ENCODE data around the gene CDKN1C. TPM values are rescaled to one million over a fixed set of nuclear protein-coding genes. Genes with fewer than 3 reads are reported as not detected.

The CDKN1C gene
- total and polyA plus RNA-seq, 2 experiments from 2014 or later = 470 to 526 TPM

DNA sequence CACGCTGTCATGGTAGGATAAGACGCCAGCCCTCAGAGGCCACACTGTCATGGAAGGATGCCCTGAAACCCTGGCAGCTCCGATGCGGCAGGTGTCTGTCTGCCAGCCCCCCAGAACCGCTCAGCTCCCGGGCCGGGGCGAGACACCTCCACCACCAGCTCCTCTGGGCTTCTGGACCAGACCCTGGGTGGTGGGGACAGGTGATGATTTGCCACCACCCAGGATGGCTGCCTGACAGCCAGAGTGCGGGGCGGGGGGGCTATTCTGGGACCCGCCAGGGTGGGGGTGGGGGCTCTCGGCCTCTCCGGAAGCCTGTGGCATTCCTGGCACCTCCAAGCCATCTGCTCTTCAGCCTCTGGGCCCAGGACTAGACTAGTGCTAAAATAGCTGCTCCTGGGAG lies 34.3 kb upstream of the CDKN1C start:
- WGBS (ENCODE audit: low lambda C conversion rate, missing lambda C conversion rate) = 95% methylated on average over 13 of the region's 13 CpGs
- Histone ChIP-seq H3K4me2 (no peak overlapping the region), H3K4me1 (ENCODE audit: insufficient read depth) (no peaks in the 10 kb centered on the region), H2AFZ (no peak overlapping the region), H3K36me3 (replicated peaks; ENCODE audit: insufficient read depth, low read depth) (no peaks in the 10 kb centered on the region), H3K27me3 (no peaks in the 10 kb centered on the region), H3K9me2 (replicated peaks; ENCODE audit: insufficient read depth) (no peaks in the 10 kb centered on the region), H3K79me2 (no peaks in the 10 kb centered on the region), H4K20me1 (ENCODE audit: insufficient read depth, poor library complexity, severe bottlenecking) (no peaks in the 10 kb centered on the region), H3K27ac (no peak overlapping the region), H3K4me3 (no peak overlapping the region), H3K9me3 (ENCODE audit: low read depth) (no peaks in the 10 kb centered on the region)
- TF ChIP-seq CTCF (IDR thresholded peaks at IDR 0.05; ENCODE audit: poor library complexity) (no peak), EZH2phosphoT487 (IDR thresholded peaks at IDR 0.05; ENCODE audit: low read depth, severe bottlenecking, unreplicated experiment) (no peak), EZH2 (IDR thresholded peaks at IDR 0.05; ENCODE audit: borderline replicate concordance) (no peak)
- DNase-seq (ENCODE audit: low spot score) = no peak

- Histone ChIP-seq H3K4me1 (ENCODE audit: insufficient read depth) (no peaks in the 10 kb centered on the region), H3K9me3 (ENCODE audit: low read depth) (no peaks in the 10 kb centered on the region), H3K79me2 (no peaks in the 10 kb centered on the region), H3K27me3 (no peaks in the 10 kb centered on the region), H3K4me2 (no peak overlapping the region), H3K36me3 (replicated peaks; ENCODE audit: insufficient read depth, low read depth) (no peaks in the 10 kb centered on the region), H4K20me1 (ENCODE audit: insufficient read depth, poor library complexity, severe bottlenecking) (no peaks in the 10 kb centered on the region), H3K4me3 (no peak overlapping the region), H3K27ac (no peak overlapping the region), H3K9me2 (replicated peaks; ENCODE audit: insufficient read depth) (no peaks in the 10 kb centered on the region), H2AFZ (no peak overlapping the region)
- TF ChIP-seq EZH2phosphoT487 (IDR thresholded peaks at IDR 0.05; ENCODE audit: low read depth, severe bottlenecking, unreplicated experiment) = no peak
- no peak for TF ChIP-seq EZH2 (IDR thresholded peaks at IDR 0.05; ENCODE audit: borderline replicate concordance)
- no peak for TF ChIP-seq CTCF (IDR thresholded peaks at IDR 0.05; ENCODE audit: poor library complexity)
- no peak for DNase-seq (ENCODE audit: low spot score)
- WGBS (ENCODE audit: low lambda C conversion rate, missing lambda C conversion rate) = 100% methylated on average over 8 of the region's 9 CpGs
These were observed 33.6 kb upstream of the CDKN1C start for GRCh38 chr11:2919188-2919587.

DNA sequence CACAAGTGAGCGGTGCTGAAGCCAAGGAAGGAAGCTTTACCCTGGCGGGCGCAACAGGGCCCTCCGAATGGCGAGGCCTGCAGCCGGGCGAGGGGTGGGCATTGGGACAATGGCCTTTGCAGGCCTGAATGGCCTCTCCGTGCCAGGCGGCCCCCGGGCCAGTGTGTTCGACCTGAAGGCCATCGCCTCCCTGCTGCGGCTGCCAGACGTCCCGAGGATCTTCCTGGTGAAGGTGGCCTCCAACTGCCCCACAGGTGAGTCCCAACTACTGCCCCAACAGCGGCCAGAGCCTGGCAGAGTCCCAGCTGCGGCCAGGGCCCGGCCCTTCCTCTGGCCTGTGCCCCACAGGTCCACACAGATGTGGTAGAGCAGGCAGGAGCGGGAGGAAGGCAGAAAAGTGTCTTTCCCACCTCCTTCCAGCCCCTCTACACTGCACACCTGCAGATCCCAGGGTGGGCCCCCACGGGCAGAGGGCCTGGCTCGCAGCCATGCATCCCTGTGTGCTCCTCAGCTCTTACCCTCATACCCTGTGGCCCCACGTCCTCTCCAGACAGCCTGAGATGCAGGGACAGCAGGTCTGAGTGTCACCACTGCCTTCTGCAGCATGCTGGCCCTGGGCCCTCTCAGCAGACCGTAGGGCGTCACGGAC lies 32.4 kb upstream of the CDKN1C start:
- no peak for DNase-seq (ENCODE audit: low spot score)
- no peaks in the 10 kb centered on the region for H3K9me2 ChIP-seq (replicated peaks; ENCODE audit: insufficient read depth)
- WGBS (ENCODE audit: low lambda C conversion rate, missing lambda C conversion rate) = 91% methylated on average over 25 of the region's 25 CpGs
- no peak overlapping the region for H2AFZ ChIP-seq
- H3K79me2 ChIP-seq = no peaks in the 10 kb centered on the region
- no peak overlapping the region for H3K27ac ChIP-seq
- H3K4me1 ChIP-seq (ENCODE audit: insufficient read depth) = peaks cover 5% of the 10 kb centered on the region
- H3K36me3 ChIP-seq (replicated peaks; ENCODE audit: insufficient read depth, low read depth) = no peaks in the 10 kb centered on the region
- H3K27me3 ChIP-seq = no peaks in the 10 kb centered on the region
- H3K4me2 ChIP-seq = no peak overlapping the region
- no peaks in the 10 kb centered on the region for H4K20me1 ChIP-seq (ENCODE audit: insufficient read depth, poor library complexity, severe bottlenecking)
- no peaks in the 10 kb centered on the region for H3K9me3 ChIP-seq (ENCODE audit: low read depth)
- TF ChIP-seq EZH2 (IDR thresholded peaks at IDR 0.05; ENCODE audit: borderline replicate concordance) (no peak), EZH2phosphoT487 (IDR thresholded peaks at IDR 0.05; ENCODE audit: low read depth, severe bottlenecking, unreplicated experiment) (no peak), CTCF (IDR thresholded peaks at IDR 0.05; ENCODE audit: poor library complexity) (no peak)
- no peak overlapping the region for H3K4me3 ChIP-seq

Data from hepatocyte (in vitro differentiated cells).